WTC11 (cell line): ENCODE results near the gene RIMBP2.

Experiments used
- CTCF ChIP-seq: fragments of 200-600 bp; IDR thresholded peaks from 2 replicates; pipeline ENCODE4 v1.8.0; 2022; ENCODE audit warnings: antibody characterized with exemption
- ESRRA ChIP-seq: sonication (generic); formaldehyde crosslinking; IDR thresholded peaks from 2 replicates; pipeline ENCODE4 v1.8.1; 2022; ENCODE audit warnings: mild to moderate bottlenecking, missing genetic modification reagents, borderline replicate concordance
- NR2C2 ChIP-seq: sonication (generic); formaldehyde crosslinking; IDR thresholded peaks from 2 replicates; pipeline ENCODE4 v1.8.0; 2022; ENCODE audit warnings: mild to moderate bottlenecking, missing genetic modification reagents

DNA sequence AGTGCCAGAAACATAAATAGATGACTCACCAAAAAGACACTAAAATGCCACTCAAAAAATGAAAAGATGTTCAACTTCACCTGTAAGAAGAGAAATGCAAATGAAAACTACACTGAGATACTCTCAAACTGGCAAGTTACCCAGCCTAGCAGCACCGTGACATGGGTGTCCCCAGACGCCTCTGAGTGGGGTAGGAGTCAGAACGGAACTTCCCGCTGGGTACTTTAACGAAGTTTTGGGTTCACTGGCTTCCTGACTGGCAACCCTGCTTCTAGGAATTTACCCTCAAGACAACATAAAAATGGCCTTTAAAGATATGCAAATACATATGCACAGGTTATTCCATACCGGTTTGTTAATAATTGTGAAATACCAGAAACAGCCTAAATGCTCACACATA lies 52.6 kb downstream of the RIMBP2 start:
- TF ChIP-seq NR2C2 (CRISPR knock-in tag) (no peak), ESRRA (CRISPR knock-in tag) (no peak), CTCF (no peak)
